Breast epithelium (tissue), 4 donors: ENCODE measurements around the gene ALKBH6. TPM values are rescaled to one million over a fixed set of nuclear protein-coding genes. Genes with fewer than 3 reads are reported as not detected.

Source experiments
- DNase-seq, 2 donors: peaks; one replicate each; pipeline ENCODE4 v3.0.0-alpha.2; 2019; ENCODE audit warnings: low spot score in 2 of 2
- H3K27ac ChIP-seq, 2 donors: fragments of 200-600 bp; sonication (generic) in 1 of 2; one replicate each; pipeline ENCODE4 v1.5.1; 2016 to 2019; ENCODE audit warnings: mild to moderate bottlenecking in 1 of 2
- H3K27me3 ChIP-seq, 2 donors: fragments of 200-600 bp; sonication (generic) in 1 of 2; one replicate each; pipeline versions ENCODE4 v1.5.1 to v1.6.0; 2017 to 2019; ENCODE audit warnings: control low read depth in 1 of 2, mild to moderate bottlenecking in 1 of 2
- H3K36me3 ChIP-seq: fragments of 200-600 bp; one replicate; pipeline ENCODE4 v1.5.1; 2019
- H3K4me1 ChIP-seq, 2 donors: fragments of 200-600 bp; sonication (generic); one replicate each; pipeline ENCODE4 v1.5.1; 2016 to 2019; ENCODE audit warnings: control low read depth in 1 of 2
- H3K4me3 ChIP-seq, 3 donors: fragments of 200-600 bp; sonication (generic); 1 replicate in 2 of 3; 2 replicates in 1 of 3; pipeline ENCODE4 v1.5.1; 2016 to 2019; ENCODE audit warnings: mild to moderate bottlenecking in 3 of 3, moderate library complexity in 2 of 3
- H3K9me3 ChIP-seq, 2 donors: fragments of 200-600 bp; sonication (generic) in 1 of 2; one replicate each; pipeline ENCODE4 v1.5.1; 2016 to 2019; ENCODE audit warnings: control low read depth in 1 of 2
- POLR2A ChIP-seq: fragments of 450-650 bp; IDR thresholded peaks from one replicate; pipeline ENCODE4 v1.6.1; 2016; ENCODE audit warnings: antibody characterized with exemption, mild to moderate bottlenecking, moderate library complexity
- POLR2AphosphoS5 ChIP-seq, 3 donors: sonication (generic); formaldehyde crosslinking; IDR thresholded peaks; one replicate each; pipeline ENCODE4 v1.6.1; 2017; ENCODE audit warnings: antibody characterized with exemption in 3 of 3
- intact Hi-C: fragments of 100-400 bp; cut with DNase I; formaldehyde crosslinking; loops from one replicate; pipeline ENCODE4 v1.15.1; 2023; ENCODE audit warnings: low total_unique reads
- total RNA-seq, 3 donors: library from RNA; depleted of rRNA; stranded (reverse); fragments of >200 nt; gene quantifications; one replicate each; pipeline ENCODE4 v1.1.0, GENCODE V29; 2016
- TF ChIP-seq, protein P1 (sequence below), 3 donors: fragments of 450-650 bp; IDR thresholded peaks; one replicate each; pipeline ENCODE4 v1.5.1; 2016 to 2017; ENCODE audit warnings: antibody characterized with exemption in 3 of 3, mild to moderate bottlenecking in 3 of 3, moderate library complexity in 3 of 3

Gene ALKBH6
- total RNA-seq, 3 donors from 2014 or later, result 18.0 to 23.0 (median 20.3) TPM

DNA sequence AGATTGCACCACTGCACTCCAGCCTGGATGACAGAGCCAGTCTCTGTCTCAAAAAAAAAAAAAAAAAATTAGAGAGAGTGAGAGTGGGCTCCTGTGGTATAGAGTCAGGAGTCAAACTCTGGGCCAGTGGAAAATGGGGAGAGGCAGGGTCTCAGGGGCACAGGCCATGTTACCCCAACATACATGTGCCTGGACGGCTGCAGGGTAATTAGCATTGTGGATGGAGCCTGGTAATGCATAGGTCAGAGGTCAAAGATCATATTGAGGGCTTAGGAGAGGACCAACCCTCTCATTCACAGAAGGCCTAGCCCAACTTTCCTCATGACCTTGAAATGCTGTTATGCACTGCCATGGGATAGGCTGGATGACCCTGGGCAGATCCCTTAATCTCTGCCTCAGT is 11.5 kb upstream of the ALKBH6 start:
- no peak for DNase-seq
- no peak overlapping the region for H3K4me3 ChIP-seq
- no peaks in the 10 kb centered on the region for H3K36me3 ChIP-seq
- no peaks in the 10 kb centered on the region for H3K27me3 ChIP-seq
- H3K27ac ChIP-seq, result no peak overlapping the region
- intact Hi-C loops, result no loop called here
- no peaks in the 10 kb centered on the region for H3K9me3 ChIP-seq
- TF ChIP-seq, protein P1, sequence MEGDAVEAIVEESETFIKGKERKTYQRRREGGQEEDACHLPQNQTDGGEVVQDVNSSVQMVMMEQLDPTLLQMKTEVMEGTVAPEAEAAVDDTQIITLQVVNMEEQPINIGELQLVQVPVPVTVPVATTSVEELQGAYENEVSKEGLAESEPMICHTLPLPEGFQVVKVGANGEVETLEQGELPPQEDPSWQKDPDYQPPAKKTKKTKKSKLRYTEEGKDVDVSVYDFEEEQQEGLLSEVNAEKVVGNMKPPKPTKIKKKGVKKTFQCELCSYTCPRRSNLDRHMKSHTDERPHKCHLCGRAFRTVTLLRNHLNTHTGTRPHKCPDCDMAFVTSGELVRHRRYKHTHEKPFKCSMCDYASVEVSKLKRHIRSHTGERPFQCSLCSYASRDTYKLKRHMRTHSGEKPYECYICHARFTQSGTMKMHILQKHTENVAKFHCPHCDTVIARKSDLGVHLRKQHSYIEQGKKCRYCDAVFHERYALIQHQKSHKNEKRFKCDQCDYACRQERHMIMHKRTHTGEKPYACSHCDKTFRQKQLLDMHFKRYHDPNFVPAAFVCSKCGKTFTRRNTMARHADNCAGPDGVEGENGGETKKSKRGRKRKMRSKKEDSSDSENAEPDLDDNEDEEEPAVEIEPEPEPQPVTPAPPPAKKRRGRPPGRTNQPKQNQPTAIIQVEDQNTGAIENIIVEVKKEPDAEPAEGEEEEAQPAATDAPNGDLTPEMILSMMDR (IDR thresholded peaks at IDR 0.05), result no peak
- TF ChIP-seq POLR2AphosphoS5 (IDR thresholded peaks at IDR 0.05), result no peak
- no peak for TF ChIP-seq POLR2A
- no peaks in the 10 kb centered on the region for H3K4me1 ChIP-seq

DNA sequence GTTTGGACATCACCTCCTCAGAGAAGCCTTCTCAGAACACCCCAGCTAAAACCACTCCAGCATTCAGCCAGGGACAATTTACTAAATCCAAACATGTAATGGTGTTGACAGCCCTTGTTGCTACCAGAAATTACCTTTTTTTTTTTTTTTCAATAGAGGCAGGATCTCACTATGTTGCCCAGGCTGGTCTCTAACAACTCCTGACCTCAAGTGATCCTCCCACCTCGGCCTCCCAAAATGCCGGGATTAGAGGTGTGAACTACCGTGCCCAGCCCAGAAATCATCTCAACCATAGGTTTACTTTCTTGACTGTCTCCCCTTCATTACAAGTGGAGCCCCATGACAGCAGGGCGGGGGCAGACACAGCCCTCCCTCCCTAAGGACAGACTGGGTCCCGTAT is 9.4 kb upstream of the ALKBH6 start:
- intact Hi-C loops, result no loop called here
- Histone ChIP-seq H3K27ac (no peak overlapping the region), H3K9me3 (no peaks in the 10 kb centered on the region), H3K4me1 (no peaks in the 10 kb centered on the region), H3K27me3 (no peaks in the 10 kb centered on the region), H3K36me3 (no peaks in the 10 kb centered on the region), H3K4me3 (no peak overlapping the region)
- TF ChIP-seq POLR2AphosphoS5 (IDR thresholded peaks at IDR 0.05), result no peak
- TF ChIP-seq, protein P1 (IDR thresholded peaks at IDR 0.05), result no peak
- TF ChIP-seq POLR2A, result no peak
- DNase-seq, result no peak

DNA sequence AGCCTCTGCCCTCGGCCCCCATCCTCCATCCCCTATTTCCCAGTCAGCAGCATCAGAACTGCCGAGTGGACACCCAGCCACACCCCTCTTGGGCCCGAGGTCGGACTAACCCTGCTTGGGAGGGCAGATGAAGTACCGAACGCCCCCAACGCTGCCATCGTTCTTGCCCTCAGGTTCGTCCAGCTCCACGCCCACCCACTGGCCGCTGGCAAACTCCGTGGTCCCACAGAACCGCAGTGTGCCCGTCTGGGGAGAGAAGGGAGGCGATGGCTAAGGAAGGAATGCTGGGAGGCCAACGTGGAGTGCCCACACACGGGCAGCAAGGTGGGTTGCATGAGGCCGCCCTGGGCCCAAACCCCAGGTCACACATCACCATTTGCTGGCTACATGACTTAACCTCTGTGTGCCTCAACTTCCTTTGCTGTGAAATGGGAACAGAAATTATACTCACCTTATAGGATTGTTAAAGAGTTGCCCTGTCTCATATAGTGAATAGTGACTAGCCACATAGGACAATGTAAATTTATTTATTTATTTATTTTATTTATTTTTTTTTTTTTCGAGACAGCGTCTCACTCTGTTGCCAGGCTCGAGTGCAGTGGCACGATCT is 5.2 kb upstream of the ALKBH6 start:
- Histone ChIP-seq H3K4me3 (no peak overlapping the region), H3K27ac (no peak overlapping the region), H3K4me1 (peaks cover 0 to 5% of the 10 kb centered on the region in 2 donors), H3K9me3 (no peaks in the 10 kb centered on the region), H3K27me3 (no peaks in the 10 kb centered on the region), H3K36me3 (no peaks in the 10 kb centered on the region)
- intact Hi-C loops, result no loop called here
- TF ChIP-seq POLR2A (no peak), POLR2AphosphoS5 (IDR thresholded peaks at IDR 0.05) (no peak)
- TF ChIP-seq, protein P1 (IDR thresholded peaks at IDR 0.05), result no peak
- DNase-seq, result no peak

DNA sequence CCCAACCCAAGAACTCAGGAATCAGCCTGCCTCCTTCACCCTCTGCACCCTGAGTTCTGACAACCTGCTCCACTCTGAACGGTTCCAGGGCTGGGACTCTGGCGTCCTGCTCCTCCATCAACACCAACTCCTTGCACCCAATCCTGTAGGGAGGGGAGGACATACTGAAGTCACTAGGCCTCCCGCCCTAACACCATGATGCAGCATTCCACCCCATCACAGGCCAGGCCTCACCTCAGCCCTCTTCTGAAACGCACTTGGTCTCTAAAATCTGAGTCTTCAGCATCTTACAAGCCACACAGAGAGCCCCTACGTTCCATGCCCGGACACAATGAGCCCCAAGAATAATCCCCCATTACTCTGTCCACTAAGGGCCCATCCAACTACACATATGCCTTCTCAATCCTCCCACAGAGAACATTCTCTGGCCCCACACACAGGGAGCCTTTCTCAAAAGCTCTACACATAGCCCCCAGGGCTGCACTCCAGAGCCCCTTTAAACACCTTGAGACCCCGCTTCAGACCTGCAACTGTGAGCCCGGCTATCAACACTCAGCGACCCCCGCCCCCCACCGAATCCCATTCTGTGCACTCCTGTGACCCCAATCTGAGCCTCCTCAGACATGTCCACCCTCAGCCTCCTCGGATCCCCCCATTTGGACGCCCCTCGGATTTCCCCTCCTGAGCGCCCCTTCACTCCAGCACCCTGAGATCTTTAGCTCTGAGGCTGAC is 567 bp downstream of the ALKBH6 start:
- Histone ChIP-seq H3K9me3 (no peaks in the 10 kb centered on the region), H3K27me3 (no peaks in the 10 kb centered on the region), H3K4me1 (peaks cover 0 to 11% of the 10 kb centered on the region in 2 donors), H3K4me3 (peak overlapping the region; percentile 60 to 85 (median 70)), H3K36me3 (no peaks in the 10 kb centered on the region), H3K27ac (peak overlapping the region; percentile 86 to 92)
- TF ChIP-seq POLR2AphosphoS5 (IDR thresholded peaks at IDR 0.05) (no peak), POLR2A (no peak)
- TF ChIP-seq, protein P1 (IDR thresholded peaks at IDR 0.05), result no peak
- no peak for DNase-seq
- intact Hi-C loops, result no loop called here

DNA sequence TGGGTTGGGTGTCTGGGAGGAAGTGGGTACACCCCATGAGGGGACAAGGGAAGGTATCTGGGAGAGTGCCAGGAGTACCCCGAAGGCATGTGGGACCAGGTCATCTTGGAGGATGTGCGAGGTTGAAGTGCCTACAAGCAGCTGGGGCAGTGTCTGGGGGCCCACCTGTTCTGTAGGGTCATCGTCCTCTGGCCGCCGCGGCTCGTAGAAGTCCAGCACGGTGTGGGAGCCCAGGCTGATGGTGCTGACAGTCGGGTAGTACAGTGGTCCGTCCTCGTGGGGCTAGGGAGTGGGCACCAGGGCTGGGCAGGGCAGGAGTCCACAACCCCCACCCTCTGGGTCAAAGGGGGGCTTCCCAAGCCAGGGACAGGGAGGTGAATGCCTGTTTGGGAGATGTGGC is 3.6 kb downstream of the ALKBH6 start:
- Histone ChIP-seq H3K4me1 (peaks cover 0 to 11% of the 10 kb centered on the region in 2 donors), H3K4me3 (no peak overlapping the region), H3K27ac (peak overlapping the region in 1 of 2 donors; percentile 92), H3K9me3 (no peaks in the 10 kb centered on the region), H3K27me3 (no peaks in the 10 kb centered on the region), H3K36me3 (no peaks in the 10 kb centered on the region)
- TF ChIP-seq POLR2AphosphoS5 (IDR thresholded peaks at IDR 0.05), result no peak
- TF ChIP-seq POLR2A, result no peak
- TF ChIP-seq, protein P1 (IDR thresholded peaks at IDR 0.05), result no peak
- intact Hi-C loops, result no loop called here
- DNase-seq, result no peak
